ENCODE results near the gene HIGD1B.
"Not testable (repeated sequence)": the region's sequence is repeated elsewhere in the genome, so short reads cannot be mapped to it uniquely, and the experiment has no call there.

Gene HIGD1B

GRCh38 chr17:44847586-44847985 lies at the start of gene HIGD1B:
Gene HIGD1B (plus strand): TSS chr17:44847883. CDS start chr17:44848153, 270 bp downstream.
- no peak for DNase-seq (ENCODE audit: low spot score)

DNA sequence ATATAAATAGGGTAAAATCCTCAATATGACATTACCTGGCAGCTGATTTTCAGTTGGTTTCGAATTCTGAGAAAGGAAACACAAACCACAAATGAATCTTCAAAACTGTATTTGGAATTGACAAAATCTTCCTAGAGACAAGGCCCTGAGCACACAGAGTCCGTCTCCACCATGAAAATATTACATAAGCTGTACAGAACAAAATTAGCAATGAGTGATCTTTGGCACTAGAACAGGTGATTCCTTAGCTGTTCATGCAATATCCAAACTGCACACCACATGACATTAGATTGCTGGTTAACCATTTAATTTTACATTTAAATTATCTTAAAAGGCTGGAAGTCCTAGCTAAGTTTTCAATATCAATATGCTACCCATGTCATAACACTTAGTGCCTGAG lies 49.3 kb upstream of the HIGD1B start:
- no peak for DNase-seq (ENCODE audit: low spot score)

GRCh38 chr17:44801880-44802279 lies 45.8 kb upstream of the HIGD1B start:
- DNase-seq (ENCODE audit: low spot score) = no peak

DNA sequence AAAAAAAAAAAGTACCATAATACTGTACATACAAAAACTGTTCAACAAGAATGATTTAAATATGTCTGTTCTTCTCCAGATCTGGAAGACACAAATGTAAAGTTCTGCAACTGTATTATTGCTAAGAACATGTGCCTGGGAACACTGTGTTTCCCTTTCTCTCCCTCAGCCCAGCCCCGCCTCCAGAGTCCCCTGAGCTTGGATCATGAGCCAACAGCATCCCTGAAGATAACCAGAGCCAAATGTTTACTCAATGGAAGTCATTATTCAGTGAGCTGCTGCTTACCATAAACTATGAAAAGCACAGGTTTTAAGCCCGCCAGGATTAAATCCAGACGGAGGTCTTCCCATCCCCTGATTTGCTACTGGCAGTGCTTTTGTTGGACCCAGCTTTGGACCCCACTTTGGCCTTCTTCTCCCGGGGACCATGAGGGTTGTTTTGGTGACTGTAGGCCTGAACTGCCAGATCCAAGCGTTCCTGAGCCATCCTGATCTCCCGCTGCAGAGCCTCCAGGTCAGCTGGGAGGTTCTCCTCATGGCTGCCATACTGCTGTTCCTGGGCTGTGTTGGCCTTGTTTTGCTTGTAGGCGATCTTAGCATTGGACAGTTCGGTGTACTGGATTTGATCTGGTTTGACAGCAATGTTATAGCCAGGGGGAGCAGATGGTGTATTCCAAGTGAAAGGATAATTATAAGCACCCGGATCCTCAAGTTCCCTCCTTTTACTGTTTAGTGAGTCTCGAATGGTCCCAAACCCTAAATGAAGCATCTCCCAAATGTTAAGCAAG lies 43.2 kb upstream of the HIGD1B start:
- no peak for DNase-seq (ENCODE audit: low spot score)

DNA sequence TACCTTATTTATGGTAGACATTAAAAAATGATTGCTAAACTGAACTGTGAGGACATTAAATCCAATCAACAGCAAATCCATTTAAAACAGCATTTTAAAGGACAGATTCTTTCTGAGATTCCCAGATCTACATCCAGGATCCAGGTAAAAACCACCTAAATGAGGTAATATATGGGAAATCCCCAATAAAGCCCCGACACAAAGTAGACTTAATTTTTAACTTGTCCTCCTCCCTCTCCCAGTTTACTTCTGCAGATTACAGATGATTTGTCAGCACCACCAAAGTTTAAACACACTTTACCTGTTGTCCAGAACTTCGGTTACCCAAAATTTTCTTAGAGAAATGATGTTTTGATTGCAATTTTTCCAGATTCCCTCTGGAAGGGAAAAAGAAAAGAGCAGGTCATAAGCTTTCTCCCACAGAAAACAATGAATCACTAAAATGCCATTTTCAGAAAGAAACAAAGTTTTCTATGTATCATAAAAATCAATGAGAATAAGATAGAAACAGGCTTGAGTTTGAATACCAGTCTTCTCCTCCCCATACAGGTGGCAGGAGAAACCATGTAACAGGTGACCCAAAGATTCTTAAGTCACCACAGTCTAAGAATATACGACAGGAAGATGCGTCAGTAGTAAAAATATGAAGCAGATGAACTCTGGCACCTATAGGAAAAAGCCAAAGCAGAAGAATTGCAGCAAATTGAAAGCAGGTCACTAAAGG lies 40.4 kb upstream of the HIGD1B start:
- no peak for DNase-seq (ENCODE audit: low spot score)

GRCh38 chr17:44807817-44808155 lies 39.9 kb upstream of the HIGD1B start:
- DNase-seq (ENCODE audit: low spot score) = no peak

DNA sequence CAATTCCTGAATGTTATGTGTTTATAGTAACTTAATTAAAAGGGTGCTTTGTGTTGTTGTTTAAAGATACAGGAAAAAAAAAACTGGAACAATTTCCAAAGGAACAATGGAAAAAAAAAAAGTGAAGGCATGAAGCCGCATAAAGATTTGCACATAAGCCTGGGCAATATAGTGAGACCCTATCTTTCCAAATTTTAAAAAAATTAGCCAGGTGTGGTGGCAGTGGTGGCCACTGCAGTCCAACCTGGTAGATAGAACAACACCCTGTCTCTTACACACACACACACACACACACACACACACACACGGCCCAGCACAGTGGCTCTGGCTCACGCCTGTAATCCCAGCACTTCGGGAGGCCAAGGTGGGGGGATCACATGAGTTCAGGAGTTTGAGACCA lies 39.5 kb upstream of the HIGD1B start:
- no peak for DNase-seq (ENCODE audit: low spot score)

DNA sequence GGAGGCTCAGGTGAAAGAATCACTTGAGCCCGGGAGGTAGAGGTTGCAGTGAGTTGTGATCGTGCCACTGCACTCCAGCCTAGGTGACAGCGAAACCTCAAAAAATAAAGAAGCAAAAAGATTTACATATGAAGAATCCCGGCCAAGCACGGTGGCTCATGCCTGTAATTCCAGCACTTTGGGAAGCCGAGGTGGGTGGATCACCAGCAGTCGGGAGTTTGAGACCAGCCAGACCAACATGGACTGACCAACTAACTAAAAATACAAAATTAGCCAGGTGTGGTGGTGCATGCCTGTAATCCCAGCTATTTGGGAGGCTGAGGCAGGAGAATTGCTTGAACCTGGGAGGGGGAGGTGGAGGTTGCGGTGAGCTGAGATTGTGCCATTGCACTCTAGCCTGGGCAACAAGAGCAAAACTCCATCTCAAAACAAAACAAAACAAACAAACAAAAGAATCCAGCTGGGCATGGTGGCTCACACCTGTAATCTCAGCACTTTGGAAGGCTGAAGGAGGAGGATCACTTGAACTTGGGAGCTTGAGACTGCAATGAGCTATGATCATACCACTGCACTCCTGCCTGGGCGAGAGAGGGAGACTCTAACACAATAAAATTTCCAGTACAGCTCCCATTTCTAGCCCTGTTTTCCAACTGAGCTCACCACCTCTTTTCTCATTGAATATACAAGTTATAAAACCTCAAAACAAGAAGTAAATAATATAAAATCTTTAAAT lies 38.9 kb upstream of the HIGD1B start:
- not testable (repeated sequence) for DNase-seq (ENCODE audit: low spot score)

GRCh38 chr17:44812263-44812662 lies 35.4 kb upstream of the HIGD1B start:
- no peak for DNase-seq (ENCODE audit: low spot score)

- not testable (repeated sequence) for DNase-seq (ENCODE audit: low spot score)
These were observed 29.2 kb upstream of the HIGD1B start for GRCh38 chr17:44818508-44818907.

- DNase-seq (ENCODE audit: low spot score) = no peak
These were observed 27.0 kb upstream of the HIGD1B start for GRCh38 chr17:44820631-44821212.

DNA sequence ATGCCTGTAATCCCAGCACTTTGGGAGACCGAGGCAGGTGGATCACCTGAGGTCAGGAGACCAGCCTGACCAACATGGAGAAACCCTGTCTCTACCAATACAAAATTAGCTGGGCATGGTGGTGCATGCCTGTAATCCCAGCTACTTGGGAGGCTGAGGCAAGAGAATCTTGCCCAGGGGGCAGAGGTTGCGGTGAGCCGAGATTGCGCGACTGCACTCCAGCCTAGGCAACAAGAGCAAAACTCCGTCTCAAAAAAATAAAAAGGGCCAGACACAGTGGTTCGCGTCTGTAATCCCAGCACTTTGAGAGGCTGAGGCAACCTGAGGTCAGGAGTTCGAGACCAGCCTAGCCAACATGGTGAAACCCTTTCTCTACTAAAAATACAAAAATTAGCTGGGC lies 22.4 kb upstream of the HIGD1B start:
- not testable (repeated sequence) for DNase-seq (ENCODE audit: low spot score)

DNA sequence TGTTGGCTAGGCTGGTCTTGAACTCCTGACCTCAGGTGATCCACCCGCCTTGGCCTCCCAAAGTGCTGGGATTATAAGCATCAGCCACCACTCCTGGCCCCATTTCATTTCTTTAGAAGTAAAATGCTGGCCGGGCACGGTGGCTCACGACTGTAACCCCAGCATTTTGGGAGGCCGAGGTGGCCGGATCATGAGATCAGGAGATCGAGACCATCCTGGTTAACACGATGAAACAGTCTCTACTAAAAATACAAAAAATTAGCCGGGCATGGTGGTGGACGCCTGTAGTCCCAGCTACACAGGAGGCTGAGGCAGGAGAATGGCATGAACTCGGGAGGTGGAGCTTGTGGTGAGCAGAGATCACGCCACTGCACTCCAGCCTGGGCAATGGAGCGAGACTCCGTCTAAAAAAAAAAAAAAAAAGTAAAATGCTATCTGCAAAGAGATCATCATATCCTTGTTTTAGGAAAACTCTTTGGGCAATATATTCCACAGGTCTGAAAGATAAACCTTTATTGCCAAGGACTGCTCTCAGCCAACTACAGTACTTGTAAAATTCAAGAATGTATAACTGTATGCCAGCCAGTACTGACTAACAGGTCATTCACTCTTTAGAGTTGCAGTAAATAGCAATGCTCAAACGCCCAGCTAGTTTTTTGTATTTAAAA lies 21.4 kb upstream of the HIGD1B start:
- DNase-seq (ENCODE audit: low spot score) = no peak

GRCh38 chr17:44827863-44828262 lies 19.8 kb upstream of the HIGD1B start:
- DNase-seq (ENCODE audit: low spot score) = no peak

- no peak for DNase-seq (ENCODE audit: low spot score)
These were observed 18.7 kb upstream of the HIGD1B start for GRCh38 chr17:44828919-44829522.

- DNase-seq (ENCODE audit: low spot score) = no peak
These were observed 17.9 kb upstream of the HIGD1B start, which contains the start of gene GJC1 for GRCh38 chr17:44829523-44830358. Gene GJC1 (minus strand): TSS chr17:44830287. CDS start chr17:44805817, 24,470 bp downstream.

- DNase-seq (ENCODE audit: low spot score) = no peak
These were observed 17.1 kb upstream of the HIGD1B start for GRCh38 chr17:44830359-44831288.

- DNase-seq (ENCODE audit: low spot score) = no peak
These were observed 16.3 kb upstream of the HIGD1B start for GRCh38 chr17:44831371-44831770.

DNA sequence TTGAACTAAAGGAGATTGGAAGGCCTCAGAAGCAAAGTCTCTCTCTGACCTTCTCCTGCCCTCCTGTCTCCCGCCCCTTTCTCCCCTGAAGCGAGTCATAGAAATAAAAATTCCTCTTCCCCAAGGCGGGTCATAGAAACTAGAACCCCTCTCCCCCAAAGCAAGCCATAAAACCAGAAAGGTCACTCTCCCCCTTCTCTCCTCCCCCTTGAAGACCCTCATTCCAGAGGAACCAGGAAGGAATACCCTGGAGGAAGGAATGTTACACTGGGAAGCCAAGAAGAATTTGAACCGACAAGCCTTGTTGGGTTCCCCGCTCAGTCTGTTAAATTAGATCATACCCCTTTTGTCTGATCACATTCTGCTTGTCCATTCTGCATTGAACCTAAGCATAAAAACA lies 14.9 kb upstream of the HIGD1B start:
- no peak for DNase-seq (ENCODE audit: low spot score)

Measured in activated CD4-positive, alpha-beta T cell treated with anti-CD3 and anti-CD28 coated beads, Interleukin-2, Interleukin-4, amounts not matched to agents 100 ng/mL and 50 ng/mL, durations not matched to agents 16 hours and 8 hours (primary cell).